OCI-LY3 (cell line): ENCODE data around the gene HS2ST1.

ENCODE experiments used
- EZH2phosphoT487 ChIP-seq: fragments of 200-600 bp; shearing (Covaris generic); IDR thresholded peaks from 2 replicates; pipeline ENCODE4 v1.6.1; 2018; ENCODE audit warnings: antibody characterized with exemption, mixed run types, low read depth
- TF ChIP-seq, protein P1 (sequence below): fragments of 200-600, 300-600 bp; sonication (generic); IDR thresholded peaks from 2 replicates; pipeline ENCODE4 v1.5.1; 2014; ENCODE audit warnings: antibody characterized with exemption, low read length, low read depth

DNA sequence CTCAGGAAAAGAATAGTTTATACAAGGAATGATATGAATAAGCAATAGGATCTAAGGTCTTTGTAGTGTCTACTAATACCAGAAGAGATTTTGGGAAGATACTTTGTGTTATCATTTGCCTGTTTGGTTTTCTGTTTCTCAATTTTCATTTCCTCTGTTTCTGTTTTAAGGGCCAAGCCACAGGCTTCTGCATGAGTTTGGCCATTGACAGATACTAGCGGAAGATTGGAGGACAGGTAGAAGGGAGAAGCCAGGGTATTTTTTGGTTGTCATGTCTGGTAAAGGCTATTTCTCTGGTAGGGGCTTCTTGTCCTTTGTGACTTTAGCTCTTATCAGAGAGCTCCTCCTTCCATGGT, 51.4 kb downstream of the HS2ST1 start:
- no peak for TF ChIP-seq EZH2phosphoT487
- TF ChIP-seq, protein P1, sequence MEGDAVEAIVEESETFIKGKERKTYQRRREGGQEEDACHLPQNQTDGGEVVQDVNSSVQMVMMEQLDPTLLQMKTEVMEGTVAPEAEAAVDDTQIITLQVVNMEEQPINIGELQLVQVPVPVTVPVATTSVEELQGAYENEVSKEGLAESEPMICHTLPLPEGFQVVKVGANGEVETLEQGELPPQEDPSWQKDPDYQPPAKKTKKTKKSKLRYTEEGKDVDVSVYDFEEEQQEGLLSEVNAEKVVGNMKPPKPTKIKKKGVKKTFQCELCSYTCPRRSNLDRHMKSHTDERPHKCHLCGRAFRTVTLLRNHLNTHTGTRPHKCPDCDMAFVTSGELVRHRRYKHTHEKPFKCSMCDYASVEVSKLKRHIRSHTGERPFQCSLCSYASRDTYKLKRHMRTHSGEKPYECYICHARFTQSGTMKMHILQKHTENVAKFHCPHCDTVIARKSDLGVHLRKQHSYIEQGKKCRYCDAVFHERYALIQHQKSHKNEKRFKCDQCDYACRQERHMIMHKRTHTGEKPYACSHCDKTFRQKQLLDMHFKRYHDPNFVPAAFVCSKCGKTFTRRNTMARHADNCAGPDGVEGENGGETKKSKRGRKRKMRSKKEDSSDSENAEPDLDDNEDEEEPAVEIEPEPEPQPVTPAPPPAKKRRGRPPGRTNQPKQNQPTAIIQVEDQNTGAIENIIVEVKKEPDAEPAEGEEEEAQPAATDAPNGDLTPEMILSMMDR, result no peak
